Astrocyte (in vitro differentiated cells and primary cell): ENCODE measurements around the gene SLC6A3.

Experiments used
- EZH2 ChIP-seq: IDR thresholded peaks from 2 replicates; pipeline ENCODE4 v1.6.1; 2012; ENCODE audit warnings: mild to moderate bottlenecking, low read length, inconsistent platforms; ENCODE audit not compliant: insufficient read depth
- TF ChIP-seq, protein P1 (sequence below): IDR thresholded peaks from 2 replicates; pipeline ENCODE4 v1.5.1; 2011; ENCODE audit warnings: low read depth, mild to moderate bottlenecking, inconsistent platforms, low read length, moderate library complexity; ENCODE audit not compliant: insufficient read depth

DNA sequence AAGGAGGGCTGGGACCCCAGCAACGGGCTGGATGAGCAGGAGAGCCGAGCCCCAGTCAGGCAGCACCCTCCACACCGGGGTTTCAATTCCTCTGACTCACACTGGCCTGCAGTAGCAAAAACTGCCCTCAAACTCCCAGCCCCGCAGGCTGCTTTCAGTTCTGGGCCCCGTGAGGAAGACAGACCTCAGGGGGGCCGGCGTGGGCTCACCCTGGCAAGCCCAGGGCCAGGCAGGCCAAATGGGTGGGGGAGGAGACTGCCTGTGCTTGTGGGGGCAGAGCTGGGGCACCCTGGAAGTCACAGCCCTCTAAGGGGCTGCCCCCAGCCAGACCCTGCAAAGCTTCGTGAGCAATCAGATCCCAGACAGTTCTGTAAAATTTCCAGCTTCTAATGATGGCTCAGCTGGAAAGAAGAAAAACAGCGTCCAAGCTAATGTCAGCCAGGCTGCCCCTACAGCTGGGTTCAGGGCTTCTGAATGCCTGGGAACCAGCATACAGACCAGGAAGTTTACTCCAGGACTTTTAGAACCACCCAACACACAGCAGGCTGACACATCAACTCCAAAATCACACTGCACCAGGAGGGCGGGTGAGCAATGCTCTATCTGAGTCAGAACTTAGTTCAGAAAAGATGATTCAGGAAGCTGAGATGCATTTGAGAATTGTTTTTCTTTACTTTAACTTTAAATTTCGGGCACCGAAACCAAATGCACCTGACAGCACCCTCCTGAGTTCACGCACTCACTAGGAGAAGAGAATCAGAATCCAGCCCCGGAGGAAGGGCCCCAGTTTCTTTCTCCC is 43.8 kb upstream of the SLC6A3 start:
- TF ChIP-seq, protein P1, sequence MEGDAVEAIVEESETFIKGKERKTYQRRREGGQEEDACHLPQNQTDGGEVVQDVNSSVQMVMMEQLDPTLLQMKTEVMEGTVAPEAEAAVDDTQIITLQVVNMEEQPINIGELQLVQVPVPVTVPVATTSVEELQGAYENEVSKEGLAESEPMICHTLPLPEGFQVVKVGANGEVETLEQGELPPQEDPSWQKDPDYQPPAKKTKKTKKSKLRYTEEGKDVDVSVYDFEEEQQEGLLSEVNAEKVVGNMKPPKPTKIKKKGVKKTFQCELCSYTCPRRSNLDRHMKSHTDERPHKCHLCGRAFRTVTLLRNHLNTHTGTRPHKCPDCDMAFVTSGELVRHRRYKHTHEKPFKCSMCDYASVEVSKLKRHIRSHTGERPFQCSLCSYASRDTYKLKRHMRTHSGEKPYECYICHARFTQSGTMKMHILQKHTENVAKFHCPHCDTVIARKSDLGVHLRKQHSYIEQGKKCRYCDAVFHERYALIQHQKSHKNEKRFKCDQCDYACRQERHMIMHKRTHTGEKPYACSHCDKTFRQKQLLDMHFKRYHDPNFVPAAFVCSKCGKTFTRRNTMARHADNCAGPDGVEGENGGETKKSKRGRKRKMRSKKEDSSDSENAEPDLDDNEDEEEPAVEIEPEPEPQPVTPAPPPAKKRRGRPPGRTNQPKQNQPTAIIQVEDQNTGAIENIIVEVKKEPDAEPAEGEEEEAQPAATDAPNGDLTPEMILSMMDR, result no peak
- TF ChIP-seq EZH2, result no peak
